ENCODE results near the gene ABCB10. TPM values are rescaled to one million over a fixed set of nuclear protein-coding genes. Genes with fewer than 3 reads are reported as not detected.
A peak's percentile ranks its signal among the peaks of the same experiment; 100 is the strongest.

Gene ABCB10
- total RNA-seq, 1 donor from 2014 or later: 9.3 TPM

- no peak for TF ChIP-seq CTCF (IDR thresholded peaks at IDR 0.05; ENCODE audit: borderline replicate concordance)
- no peaks in the 10 kb centered on the region for H3K9me3 ChIP-seq (replicated peaks)
- intact Hi-C loops (cut with micrococcal nuclease): no loop called here
These were observed 50.3 kb downstream of the ABCB10 start, which contains the start of gene NUP133 for GRCh38 chr1:229507951-229508822. Gene NUP133, minus strand, starts transcription at chr1:229508341. Its CDS starts 92 bp downstream, at chr1:229508249.

GRCh38 chr1:229507502-229507901 is 51.0 kb downstream of the ABCB10 start:
- intact Hi-C loops (cut with micrococcal nuclease): no loop called here
- peak overlapping the region; percentile 97 for H3K27ac ChIP-seq (replicated peaks)

More at GRCh38 chr1:229507951-229508822, 50.3 kb downstream of the ABCB10 start, which contains the start of gene NUP133:
- peak within 1 kb of the TSS; percentile 96 for H3K4me3 ChIP-seq
- H3K27ac ChIP-seq (replicated peaks): peak within 1 kb of the TSS; percentile 97
- H3K4me1 ChIP-seq: peaks cover 30% of the 10 kb centered on the region
- peaks cover 13% of the 10 kb centered on the region for H3K36me3 ChIP-seq
- peak; percentile 100 for DNase-seq
- no peaks in the 10 kb centered on the region for H3K27me3 ChIP-seq (ENCODE audit: low read depth)

DNA sequence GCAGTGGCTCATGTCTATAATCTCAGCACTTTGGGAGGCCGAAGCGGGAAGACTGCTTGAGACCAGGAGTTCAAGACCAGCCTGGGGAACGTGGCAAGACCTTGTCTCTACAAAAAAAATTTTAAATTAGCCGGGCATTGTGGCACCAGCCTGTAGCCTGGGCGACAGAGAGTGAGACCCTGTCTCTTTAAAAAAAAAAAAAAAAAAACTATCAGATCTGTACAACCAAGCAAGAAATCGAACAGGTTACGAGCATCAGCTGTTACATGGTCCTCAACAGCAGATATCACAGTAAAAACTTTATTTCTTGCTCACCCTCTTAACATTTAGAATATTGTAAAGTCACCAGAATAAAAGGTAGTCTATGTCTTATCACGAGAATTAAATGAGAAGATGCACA is 51.9 kb downstream of the ABCB10 start:
- Histone ChIP-seq H3K4me3 (peak overlapping the region; percentile 96), H3K27me3 (ENCODE audit: low read depth) (no peaks in the 10 kb centered on the region), H3K9me3 (replicated peaks) (no peaks in the 10 kb centered on the region), H3K27ac (replicated peaks) (no peak overlapping the region), H3K36me3 (peaks cover 26% of the 10 kb centered on the region), H3K4me1 (peaks cover 30% of the 10 kb centered on the region)
- intact Hi-C loops (cut with micrococcal nuclease): no loop called here
- TF ChIP-seq CTCF (IDR thresholded peaks at IDR 0.05; ENCODE audit: borderline replicate concordance): no peak
- no peak for DNase-seq

More at GRCh38 chr1:229507502-229507901, 51.0 kb downstream of the ABCB10 start:
- no peaks in the 10 kb centered on the region for H3K9me3 ChIP-seq (replicated peaks)
- no peak for DNase-seq
- no peaks in the 10 kb centered on the region for H3K27me3 ChIP-seq (ENCODE audit: low read depth)
- peaks cover 30% of the 10 kb centered on the region for H3K4me1 ChIP-seq
- TF ChIP-seq CTCF (IDR thresholded peaks at IDR 0.05; ENCODE audit: borderline replicate concordance): no peak
- H3K4me3 ChIP-seq: peak overlapping the region; percentile 96
- peaks cover 20% of the 10 kb centered on the region for H3K36me3 ChIP-seq

DNA sequence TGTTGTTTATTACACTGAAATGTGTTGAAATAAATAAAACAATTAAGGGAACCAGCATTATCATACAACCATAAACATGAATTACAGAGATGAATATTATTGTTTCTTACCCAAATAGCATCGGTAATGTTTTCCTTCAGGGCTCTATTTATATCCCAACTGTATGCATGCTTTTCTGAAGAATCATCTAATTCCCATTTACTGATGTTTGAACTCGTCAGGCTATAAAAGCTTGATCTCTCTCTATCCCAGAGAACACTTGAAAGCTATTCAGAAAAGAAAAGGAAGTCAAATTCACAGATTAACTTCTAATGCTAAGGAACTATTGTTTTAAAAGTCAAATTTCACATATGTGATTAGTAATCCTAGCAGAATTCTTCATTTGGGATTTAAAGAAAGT is 62.7 kb downstream of the ABCB10 start:
- no peaks in the 10 kb centered on the region for H3K9me3 ChIP-seq (replicated peaks)
- TF ChIP-seq CTCF (IDR thresholded peaks at IDR 0.05; ENCODE audit: borderline replicate concordance): no peak
- no peaks in the 10 kb centered on the region for H3K4me1 ChIP-seq
- DNase-seq: no peak
- peaks cover 100% of the 10 kb centered on the region for H3K36me3 ChIP-seq
- intact Hi-C loops (cut with micrococcal nuclease): no loop called here
- no peaks in the 10 kb centered on the region for H3K27me3 ChIP-seq (ENCODE audit: low read depth)
- H3K27ac ChIP-seq (replicated peaks): no peak overlapping the region
- no peak overlapping the region for H3K4me3 ChIP-seq

DNA sequence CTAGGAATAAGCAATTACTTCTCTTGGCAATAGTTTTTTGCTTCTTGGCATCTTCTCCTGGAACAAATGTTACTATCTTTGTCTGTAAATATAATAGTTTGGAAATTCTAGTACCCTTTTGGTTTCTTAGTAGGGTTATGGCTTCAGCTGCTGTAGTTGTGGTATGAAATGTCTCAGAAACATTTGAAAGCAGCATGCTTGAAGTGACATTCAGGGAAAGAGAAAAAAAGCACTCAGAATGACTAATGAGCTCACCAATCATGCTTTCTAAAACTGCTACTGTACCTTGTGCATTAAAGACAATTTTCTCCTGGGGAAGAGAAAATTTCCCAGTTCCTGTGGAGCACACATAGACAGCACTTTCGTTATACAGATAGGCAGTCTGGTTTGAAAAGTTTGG is 71.3 kb downstream of the ABCB10 start:
- no peaks in the 10 kb centered on the region for H3K27me3 ChIP-seq (ENCODE audit: low read depth)
- no peak overlapping the region for H3K4me3 ChIP-seq
- TF ChIP-seq CTCF (IDR thresholded peaks at IDR 0.05; ENCODE audit: borderline replicate concordance): no peak
- no peak for DNase-seq
- H3K27ac ChIP-seq (replicated peaks): no peak overlapping the region
- intact Hi-C loops (cut with micrococcal nuclease): no loop called here
- peaks cover 94% of the 10 kb centered on the region for H3K36me3 ChIP-seq
- H3K4me1 ChIP-seq: peaks cover 3% of the 10 kb centered on the region
- no peaks in the 10 kb centered on the region for H3K9me3 ChIP-seq (replicated peaks)
